ENCODE measurements around the gene MCRIP1.

MCRIP1 gene

GRCh38 chr17:81860756-81861568, 27.9 kb upstream of the MCRIP1 start:
- DNase-seq (ENCODE audit: low read depth), result peak; percentile 99

- DNase-seq (ENCODE audit: low read depth), result peak; percentile 94
Observed at GRCh38 chr17:81859906-81860755, 27.0 kb upstream of the MCRIP1 start, which contains the start of gene P4HB. TSS of gene P4HB (minus strand) at chr17:81860535. CDS start at chr17:81860471, 64 bp downstream.

- DNase-seq (ENCODE audit: low read depth), result no peak
Observed at GRCh38 chr17:81858967-81859905, 26.1 kb upstream of the MCRIP1 start.

- no peak for DNase-seq (ENCODE audit: low read depth)
Observed at GRCh38 chr17:81858170-81858966, 25.3 kb upstream of the MCRIP1 start.

DNA sequence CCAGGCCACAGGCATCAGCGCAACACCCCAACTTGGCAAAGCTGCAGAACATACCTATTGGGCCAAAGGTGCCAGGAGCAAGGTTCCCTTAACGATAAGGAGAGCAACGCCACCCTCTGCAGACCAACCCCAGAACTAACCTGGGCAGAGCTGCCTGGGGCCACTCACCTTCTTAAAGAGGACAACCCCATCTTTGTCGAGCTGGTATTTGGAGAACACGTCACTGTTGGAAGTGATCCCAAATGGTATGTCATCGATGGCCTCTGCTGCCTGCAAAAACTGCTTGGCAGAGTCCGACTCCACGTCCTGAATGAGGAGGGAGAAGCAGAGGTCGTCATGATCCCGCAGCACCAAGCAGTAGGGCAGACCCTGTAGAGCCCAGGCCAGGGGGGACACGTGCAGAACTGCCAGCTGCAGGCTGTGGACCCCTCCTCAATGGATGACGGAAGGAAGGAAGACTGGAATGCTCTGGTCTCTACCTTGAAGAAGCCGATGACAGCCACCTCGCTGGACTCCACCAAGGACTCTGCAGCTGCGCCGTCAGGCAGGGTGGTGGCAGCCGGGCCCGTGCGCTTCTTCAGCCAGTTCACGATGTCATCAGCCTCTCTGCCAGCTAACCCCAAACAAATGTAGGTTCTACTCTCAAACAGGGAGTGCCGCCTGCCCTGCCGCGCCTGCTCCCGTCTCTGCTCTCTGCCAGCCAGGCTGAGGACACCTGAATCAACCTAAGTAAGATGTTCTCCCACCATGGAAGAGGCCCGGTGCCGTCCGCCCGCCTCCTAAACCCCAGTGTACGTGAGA, 22.1 kb upstream of the MCRIP1 start:
- DNase-seq (ENCODE audit: low read depth), result no peak

DNA sequence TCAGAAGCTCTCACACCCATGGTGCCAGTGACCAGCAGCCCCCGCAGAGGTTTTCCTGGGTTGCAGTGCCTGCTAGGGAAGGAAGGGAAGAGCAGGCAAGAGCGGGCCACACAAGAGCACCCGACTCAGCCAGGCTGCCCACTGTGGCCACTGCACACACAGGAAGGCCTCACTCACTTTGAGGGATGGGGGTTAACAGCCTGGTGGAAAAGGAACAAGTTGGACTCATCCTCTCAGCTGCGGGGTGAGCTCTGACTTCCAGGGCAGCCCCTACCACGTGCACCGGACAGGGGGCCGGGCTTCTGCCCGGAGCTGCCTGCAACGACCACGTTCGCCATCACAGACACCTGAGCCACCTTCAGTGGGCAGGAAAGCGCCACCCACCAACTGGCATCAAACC, 19.1 kb upstream of the MCRIP1 start:
- no peak for DNase-seq (ENCODE audit: low read depth)

- no peak for DNase-seq (ENCODE audit: low read depth)
Observed at GRCh38 chr17:81851423-81851822, 18.3 kb upstream of the MCRIP1 start.

DNA sequence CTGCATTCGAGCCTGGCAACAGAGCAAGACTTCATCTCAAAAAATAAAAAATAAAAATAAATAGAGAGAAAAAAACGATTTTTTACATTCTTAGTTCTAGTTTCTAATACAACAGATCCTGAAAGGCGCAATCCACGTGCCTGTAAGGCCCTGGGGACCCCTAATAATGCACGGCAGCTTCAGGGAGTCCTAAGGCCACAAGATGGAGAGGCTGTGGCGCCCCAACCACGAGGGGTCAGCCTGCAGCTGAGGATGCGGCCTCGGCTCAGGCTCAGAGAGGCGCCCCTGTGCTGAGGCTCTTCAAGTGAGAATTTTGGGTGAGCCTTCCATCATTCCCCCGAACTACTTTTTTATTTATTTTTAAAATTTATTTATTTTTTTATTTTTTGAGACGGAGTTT, 16.4 kb upstream of the MCRIP1 start:
- no peak for DNase-seq (ENCODE audit: low read depth)

DNA sequence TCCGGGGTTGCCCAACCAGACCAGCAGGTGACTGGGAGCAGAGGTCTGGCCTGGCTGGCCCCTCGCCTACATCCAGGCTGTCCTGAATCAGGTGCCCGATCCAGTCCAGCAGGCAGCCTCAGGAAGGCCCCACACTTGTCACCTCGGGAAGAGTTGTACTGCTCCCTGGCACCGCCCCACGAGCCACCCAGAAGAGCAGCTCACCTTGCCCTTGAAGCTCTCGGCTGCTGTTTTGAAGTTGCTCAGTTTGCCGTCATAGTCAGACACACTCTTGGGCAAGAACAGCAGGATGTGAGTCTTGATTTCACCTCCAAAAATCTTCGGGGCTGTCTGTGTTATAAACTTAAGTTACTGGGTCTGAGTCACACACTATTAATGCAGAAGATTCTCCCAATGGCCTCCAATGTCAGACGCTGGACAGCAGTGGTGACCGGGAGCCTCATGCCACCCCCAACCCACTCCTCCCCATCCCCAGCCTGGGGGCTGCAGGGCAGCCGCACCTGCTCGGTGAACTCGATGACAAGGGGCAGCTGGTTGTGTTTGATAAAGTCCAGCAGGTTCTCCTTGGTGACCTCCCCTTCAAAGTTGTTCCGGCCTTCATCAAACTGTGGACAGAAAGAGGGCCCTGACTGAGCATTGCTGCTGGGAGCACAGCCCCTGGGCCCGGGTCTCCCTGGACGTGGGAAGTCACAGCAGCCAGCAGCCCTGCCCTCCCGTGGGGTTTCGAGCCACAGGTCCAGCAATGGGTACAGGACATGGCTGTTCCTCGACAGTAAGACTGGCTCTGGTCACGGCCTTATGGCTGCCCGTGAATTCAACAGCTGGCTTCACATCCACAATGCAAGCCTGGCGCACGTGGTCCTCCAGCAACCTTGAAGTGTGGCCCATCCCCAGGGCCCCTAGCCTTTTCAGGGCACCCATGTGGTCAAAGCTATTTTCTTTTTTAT, 13.9 kb upstream of the MCRIP1 start:
- DNase-seq (ENCODE audit: low read depth), result no peak

DNA sequence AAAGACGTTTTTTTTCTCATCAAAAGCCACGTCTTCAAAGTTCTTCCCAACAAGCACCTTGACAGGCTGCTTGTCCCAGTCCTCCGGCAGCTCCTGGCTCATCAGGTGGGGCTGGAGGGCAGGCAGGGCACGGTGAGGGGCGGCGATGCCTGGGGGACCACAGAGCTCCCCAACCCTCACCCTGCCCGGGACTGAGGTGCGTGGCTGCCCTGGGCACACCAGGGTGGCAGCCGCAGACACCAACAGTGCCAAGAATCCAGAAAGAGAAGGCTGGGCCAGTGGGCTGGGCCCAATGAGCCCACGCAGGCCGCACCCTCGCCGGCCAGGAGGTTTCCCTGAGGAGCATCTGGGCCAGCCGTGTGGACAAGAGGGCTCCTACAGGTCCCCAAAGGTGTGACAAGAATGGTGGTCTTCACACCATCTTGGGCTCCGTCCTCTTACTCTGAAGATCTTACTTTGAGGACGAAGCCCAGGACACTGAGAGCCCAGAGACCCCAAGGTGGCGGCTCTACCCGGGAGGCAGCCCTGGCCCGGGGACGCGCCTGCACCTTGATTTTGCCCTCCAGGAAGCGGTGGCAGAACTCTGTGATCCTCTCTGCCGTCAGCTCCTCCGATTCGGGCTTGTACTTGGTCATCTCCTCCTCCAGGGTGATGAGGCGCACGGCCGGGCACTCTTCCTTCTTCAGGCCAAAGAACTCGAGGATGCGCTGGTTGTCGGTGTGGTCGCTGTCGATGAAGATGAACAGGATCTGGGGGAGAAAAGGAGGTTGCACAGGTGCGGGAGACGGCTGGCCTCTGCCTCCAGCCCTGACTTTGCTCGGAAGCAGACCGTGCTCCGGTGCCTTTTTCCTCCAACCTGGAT, 13.0 kb upstream of the MCRIP1 start:
- DNase-seq (ENCODE audit: low read depth), result no peak

DNA sequence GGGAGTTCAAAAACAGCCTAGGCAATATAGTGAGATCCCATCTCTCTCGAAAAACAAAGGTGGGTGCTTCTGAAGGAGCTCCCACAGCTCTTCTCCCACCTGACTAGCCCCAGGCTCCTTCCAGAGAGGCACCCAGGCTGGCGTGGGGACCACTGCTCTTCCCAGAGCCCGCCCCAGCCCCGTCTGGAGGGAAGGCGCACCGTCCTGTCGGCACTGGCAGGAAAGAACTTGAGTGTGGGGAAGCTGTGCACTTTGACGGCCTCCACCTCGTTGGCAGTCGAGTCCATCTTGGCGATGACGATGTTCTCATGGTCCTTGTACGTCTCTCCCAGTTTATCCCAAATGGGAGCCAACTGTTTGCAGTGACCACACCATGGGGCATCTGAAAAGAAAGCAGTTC, 12.3 kb upstream of the MCRIP1 start:
- no peak for DNase-seq (ENCODE audit: low read depth)

- DNase-seq (ENCODE audit: low read depth), result no peak
Observed at GRCh38 chr17:81844887-81845286, 11.8 kb upstream of the MCRIP1 start.

GRCh38 chr17:81844327-81844851, 11.3 kb upstream of the MCRIP1 start:
- no peak for DNase-seq (ENCODE audit: low read depth)

DNA sequence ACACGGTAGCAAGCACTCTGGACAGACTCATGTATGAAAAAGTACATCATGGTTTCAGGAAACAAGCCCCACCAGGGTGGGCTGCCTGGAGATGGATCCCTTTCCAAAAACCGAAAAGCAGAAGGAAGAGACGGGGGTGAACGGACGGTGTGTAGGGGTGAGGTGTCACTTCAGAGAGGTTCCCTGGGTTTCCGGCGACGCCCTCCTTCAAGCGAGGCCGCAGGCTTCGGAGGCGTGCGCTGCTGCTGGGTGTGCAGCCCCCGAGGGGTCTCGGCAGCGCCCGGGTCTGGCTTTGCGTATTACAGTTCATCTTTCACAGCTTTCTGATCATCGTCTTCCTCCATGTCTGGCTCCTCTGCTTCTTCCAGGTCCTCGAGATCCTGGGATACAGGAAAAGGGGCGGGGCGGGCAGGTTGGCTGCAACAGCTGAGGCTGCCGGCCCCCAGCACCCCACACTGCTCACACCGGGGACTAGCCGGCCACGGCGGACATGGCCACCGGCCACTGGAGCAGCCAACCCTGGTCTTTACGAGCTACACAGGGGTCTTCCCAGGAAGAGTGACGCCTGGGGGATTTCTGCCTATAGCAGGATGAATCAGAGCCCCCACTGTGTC, 10.7 kb upstream of the MCRIP1 start:
- DNase-seq (ENCODE audit: low read depth), result no peak

DNA sequence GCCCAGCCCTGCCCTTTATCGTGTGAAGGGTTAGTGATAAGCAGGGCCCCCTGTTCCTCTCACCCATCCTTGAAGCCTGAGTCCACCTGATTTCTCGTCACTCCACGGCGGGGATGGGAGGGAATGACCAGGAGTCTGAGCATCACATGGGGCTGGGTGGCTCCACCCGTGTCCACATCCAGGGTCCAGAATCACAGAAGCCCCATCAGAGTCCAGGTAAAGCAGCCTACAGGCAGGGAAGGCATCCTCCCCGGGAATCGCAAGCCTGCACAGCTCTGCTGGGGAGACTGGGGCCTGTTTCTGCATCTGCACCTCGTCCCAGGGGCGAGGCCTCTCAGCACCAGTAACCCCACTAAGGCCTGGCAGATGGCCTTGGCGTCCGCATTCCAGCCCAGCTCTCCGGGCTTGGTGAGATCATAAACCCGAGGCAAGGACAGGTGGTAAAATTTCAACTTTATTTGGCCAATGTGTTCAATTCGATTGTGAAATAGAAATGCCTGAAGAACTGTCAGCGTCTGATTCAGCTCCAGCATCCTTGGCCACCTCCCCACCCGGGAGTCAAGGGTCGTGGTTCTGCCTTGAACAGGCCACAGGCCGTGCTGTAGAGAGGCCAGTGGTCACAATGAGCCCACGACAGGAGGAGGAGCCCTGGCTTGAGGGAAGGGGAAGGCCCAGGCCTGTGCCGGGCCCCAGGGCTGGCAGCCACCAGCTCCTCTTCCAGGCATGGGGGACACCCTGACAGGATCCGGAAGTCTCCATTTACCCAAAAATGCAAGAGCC, 9.8 kb upstream of the MCRIP1 start:
- DNase-seq (ENCODE audit: low read depth), result no peak

DNA sequence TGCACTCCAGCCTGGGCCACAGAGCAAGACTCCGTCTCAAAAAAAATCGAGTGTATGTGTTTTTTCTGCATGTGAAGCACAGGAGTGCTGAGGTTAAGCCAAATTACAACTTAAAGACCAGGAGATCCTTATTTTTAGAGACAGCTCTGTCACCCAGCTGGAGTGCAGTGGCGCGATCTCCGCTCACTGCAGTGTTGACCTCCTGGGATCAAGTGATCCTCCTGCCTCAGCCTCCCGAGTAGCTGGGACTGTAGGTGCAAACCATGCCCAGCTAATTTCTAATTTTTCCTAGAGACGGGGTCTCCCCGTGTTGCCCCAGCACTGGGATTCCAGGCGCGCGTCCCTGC, 9.3 kb upstream of the MCRIP1 start:
- no peak for DNase-seq (ENCODE audit: low read depth)

DNA sequence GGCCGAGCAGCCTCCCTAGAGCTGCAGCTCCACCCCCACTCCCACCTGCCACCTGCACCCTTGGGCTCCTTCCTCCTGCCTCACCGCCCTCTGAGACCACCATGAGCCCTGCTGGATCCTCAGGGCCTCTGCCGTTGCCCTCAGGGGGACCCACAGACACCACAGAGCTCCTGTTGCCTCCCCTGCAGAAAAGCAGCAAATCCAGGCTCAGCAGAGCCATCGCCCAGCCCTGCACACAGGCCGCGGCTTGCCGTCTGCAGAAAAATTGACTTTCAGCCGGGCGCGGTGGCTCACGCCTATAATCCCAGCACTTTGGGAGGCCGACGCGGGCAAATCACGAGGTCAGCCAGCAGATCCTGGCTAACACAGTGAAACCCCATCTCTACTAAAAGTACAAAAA, 8.8 kb upstream of the MCRIP1 start:
- DNase-seq (ENCODE audit: low read depth), result no peak

Measured in stimulated activated CD8-positive, alpha-beta memory T cell treated with anti-CD3 and anti-CD28 coated beads, Interleukin-4, amount 100 ng/mL, for 24 hours (primary cell).